GM23338 (cell line): ENCODE data around the gene PKHD1. TPM values are rescaled to one million over a fixed set of nuclear protein-coding genes. Genes with fewer than 3 reads are reported as not detected.

Source experiments
- ATAC-seq: fragments of 200-7000 bp; cut with Tn5 transposase; 3 replicates; pipeline ENCODE4 v1.9.1; 2020
- DNase-seq: peaks from one replicate; pipeline ENCODE4 v3.0.0-alpha.2; 2015; ENCODE audit warnings: low spot score
- H2AFZ ChIP-seq: fragments of 200-600 bp; sonication (generic); 2 replicates; pipeline ENCODE4 v1.8.0; 2016; ENCODE audit warnings: antibody characterized with exemption, mild to moderate bottlenecking, moderate library complexity
- H3F3A ChIP-seq: fragments of 200-600 bp; sonication (generic); replicated peaks from 2 replicates; pipeline ENCODE4 v1.8.0; 2017; ENCODE audit warnings: antibody characterized with exemption, mixed run types, low read depth
- H3K27ac ChIP-seq: fragments of 200-600 bp; sonication (generic); 2 replicates; pipeline ENCODE4 v1.6.1; 2016; ENCODE audit warnings: low read depth
- H3K27me3 ChIP-seq: fragments of 200-600 bp; sonication (generic); 2 replicates; pipeline ENCODE4 v1.8.0; 2016; ENCODE audit warnings: mild to moderate bottlenecking, mixed run types, moderate library complexity; ENCODE audit not compliant: insufficient read depth
- H3K36me3 ChIP-seq: fragments of 200-600 bp; sonication (generic); 2 replicates; pipeline ENCODE4 v1.8.0; 2016; ENCODE audit warnings: mild to moderate bottlenecking; ENCODE audit not compliant: insufficient read depth
- H3K4me1 ChIP-seq: fragments of 200-600 bp; sonication (generic); 2 replicates; pipeline ENCODE4 v1.8.0; 2016; ENCODE audit warnings: mild to moderate bottlenecking, moderate library complexity; ENCODE audit not compliant: insufficient read depth
- H3K4me2 ChIP-seq: fragments of 200-600 bp; sonication (generic); 2 replicates; pipeline ENCODE4 v1.7.1; 2017; ENCODE audit warnings: mixed run types
- H3K4me3 ChIP-seq: fragments of 200-600 bp; sonication (generic); 2 replicates; pipeline ENCODE4 v1.6.1; 2016; ENCODE audit warnings: mixed run types
- H3K79me2 ChIP-seq: fragments of 200-600 bp; sonication (generic); replicated peaks from 2 replicates; pipeline ENCODE4 v1.8.0; 2017; ENCODE audit warnings: mild to moderate bottlenecking; ENCODE audit not compliant: insufficient read depth
- H3K9me2 ChIP-seq: fragments of 200-600 bp; sonication (generic); 2 replicates; pipeline ENCODE4 v1.8.0; 2017; ENCODE audit not compliant: insufficient read depth
- H4K20me1 ChIP-seq: fragments of 200-600 bp; sonication (generic); replicated peaks from 2 replicates; pipeline ENCODE4 v1.8.0; 2017; ENCODE audit warnings: mild to moderate bottlenecking; ENCODE audit not compliant: insufficient read depth
- H3K27ac Mint-ChIP-seq: 2 replicates; pipeline ENCODE4 v1.8.0; 2020; ENCODE audit warnings: inconsistent platforms, mild to moderate bottlenecking, moderate library complexity, mixed read lengths
- H3K27me3 Mint-ChIP-seq: 3 replicates; pipeline ENCODE4 v1.8.0; 2022; ENCODE audit warnings: low read depth, mild to moderate bottlenecking, moderate library complexity, mixed read lengths, inconsistent platforms; ENCODE audit not compliant: insufficient read depth, poor library complexity
- H3K36me3 Mint-ChIP-seq: 3 replicates; pipeline ENCODE4 v1.8.0; 2021; ENCODE audit warnings: low read depth, mild to moderate bottlenecking, inconsistent platforms, moderate library complexity, mixed read lengths
- H3K4me1 Mint-ChIP-seq: 3 replicates; pipeline ENCODE4 v1.8.0; 2020; ENCODE audit warnings: mild to moderate bottlenecking, inconsistent platforms, mixed read lengths
- H3K4me3 Mint-ChIP-seq: 3 replicates; pipeline ENCODE4 v1.8.0; 2021; ENCODE audit warnings: moderate library complexity, mild to moderate bottlenecking, inconsistent platforms, mixed read lengths
- H3K9me3 Mint-ChIP-seq: 3 replicates; pipeline ENCODE4 v1.8.0; 2020; ENCODE audit warnings: moderate library complexity, mild to moderate bottlenecking, inconsistent platforms, mixed read lengths
- CREB1 ChIP-seq: fragments of 250-450 bp; sonication (Bioruptor Pico); IDR thresholded peaks from 2 replicates; pipeline ENCODE4 v1.5.0; 2020; ENCODE audit warnings: low read depth, mild to moderate bottlenecking, moderate library complexity
- ETS1 ChIP-seq: IDR thresholded peaks from 2 replicates; pipeline ENCODE4 v1.6.1; 2016; ENCODE audit warnings: antibody characterized with exemption
- POLR2AphosphoS5 ChIP-seq: IDR thresholded peaks from 2 replicates; pipeline ENCODE4 v1.6.1; 2016; ENCODE audit warnings: antibody characterized with exemption, low read depth
- STAT1 ChIP-seq: IDR thresholded peaks from one replicate; pipeline ENCODE4 v1.6.1; 2016; ENCODE audit warnings: antibody characterized with exemption; ENCODE audit not compliant: unreplicated experiment
- ZNF114 ChIP-seq: fragments of 250-450 bp; sonication (Bioruptor Pico); IDR thresholded peaks from 2 replicates; pipeline ENCODE4 v1.5.0; 2020; ENCODE audit warnings: mild to moderate bottlenecking, moderate library complexity
- ZNF331 ChIP-seq: fragments of 250-450 bp; sonication (Bioruptor Pico); IDR thresholded peaks from 2 replicates; pipeline ENCODE4 v1.5.0; 2020; ENCODE audit warnings: low read depth, mild to moderate bottlenecking, moderate library complexity
- ZNF462 ChIP-seq: fragments of 250-450 bp; sonication (Bioruptor Pico); IDR thresholded peaks from 2 replicates; pipeline ENCODE4 v1.5.0; 2020; ENCODE audit warnings: mild to moderate bottlenecking, moderate library complexity
- polyA plus RNA-seq: library from polyadenylated mRNA; unstranded; fragments of >200 nt; fragmentation: Nextera tagmentation; extraction: Ambion mirVana; gene quantifications from 2 replicates; pipeline ENCODE4 v1.2.1, GENCODE V29; 2016
- total RNA-seq: library from RNA; depleted of rRNA; stranded (reverse); fragments of >200 nt; shearing (Covaris generic); gene quantifications from 2 replicates; pipeline ENCODE4 v1.2.3, GENCODE V29; 2014

Gene PKHD1
- total and polyA plus RNA-seq, 2 experiments from 2014 or later: 0.03 to 0.07 TPM

GRCh38 chr6:51738614-51739013, 348.8 kb downstream of the PKHD1 start (continued):
- no peak for TF ChIP-seq ZNF462

GRCh38 chr6:51737580-51738360, 349.6 kb downstream of the PKHD1 start:
- Histone ChIP-seq H3K27me3 (no peaks in the 10 kb centered on the region), H3K9me2 (no peaks in the 10 kb centered on the region; the same call in 1 of the 2 replicates), H3K79me2 (no peaks in the 10 kb centered on the region), H3F3A (no peaks in the 10 kb centered on the region), H3K27ac (no peak overlapping the region), H3K4me1 (no peaks in the 10 kb centered on the region), H4K20me1 (no peaks in the 10 kb centered on the region), H3K4me3 (no peak overlapping the region), H3K4me2 (no peak overlapping the region), H2AFZ (peak overlapping the region; percentile 49; the same call in 1 of the 2 replicates), H3K36me3 (no peaks in the 10 kb centered on the region)
- ATAC-seq (no peak), DNase-seq (no peak)
- Mint-ChIP-seq H3K4me3 (no peak overlapping the region), H3K4me1 (peaks cover 3% of the 10 kb centered on the region), H3K27me3 (no peaks in the 10 kb centered on the region), H3K36me3 (no peaks in the 10 kb centered on the region), H3K9me3 (no peaks in the 10 kb centered on the region), H3K27ac (no peak overlapping the region)
- TF ChIP-seq ZNF462: no peak
- TF ChIP-seq STAT1: no peak
- TF ChIP-seq ZNF114: no peak
- no peak for TF ChIP-seq POLR2AphosphoS5
- no peak for TF ChIP-seq ETS1
- no peak for TF ChIP-seq ZNF331 (CRISPR knock-in tag)
- no peak for TF ChIP-seq CREB1 (CRISPR knock-in tag)
